Measurements from ENCODE around the gene CROCC.

- no peak for TF ChIP-seq POLR2A (IDR thresholded peaks at IDR 0.05; ENCODE audit: low read depth, low read length)
- TF ChIP-seq POLR2AphosphoS5 (IDR thresholded peaks at IDR 0.05; ENCODE audit: low read depth, low read length), result no peak
- no peak for TF ChIP-seq TAF1 (IDR thresholded peaks at IDR 0.05; ENCODE audit: low read depth, low read length)
These were observed 8.4 kb upstream of the CROCC start for GRCh38 chr1:16913181-16913832.
